Middle frontal gyrus (tissue), 1 donor: ENCODE results near the gene TSPAN14.
"Not testable (repeated sequence)": the region's sequence is repeated elsewhere in the genome, so short reads cannot be mapped to it uniquely, and the experiment has no call there.

ENCODE experiments used
- DNase-seq: peaks from one replicate; pipeline ENCODE4 v3.0.0-alpha.2; 2015; ENCODE audit warnings: low spot score; ENCODE audit errors: extremely low spot score

Gene TSPAN14

DNA sequence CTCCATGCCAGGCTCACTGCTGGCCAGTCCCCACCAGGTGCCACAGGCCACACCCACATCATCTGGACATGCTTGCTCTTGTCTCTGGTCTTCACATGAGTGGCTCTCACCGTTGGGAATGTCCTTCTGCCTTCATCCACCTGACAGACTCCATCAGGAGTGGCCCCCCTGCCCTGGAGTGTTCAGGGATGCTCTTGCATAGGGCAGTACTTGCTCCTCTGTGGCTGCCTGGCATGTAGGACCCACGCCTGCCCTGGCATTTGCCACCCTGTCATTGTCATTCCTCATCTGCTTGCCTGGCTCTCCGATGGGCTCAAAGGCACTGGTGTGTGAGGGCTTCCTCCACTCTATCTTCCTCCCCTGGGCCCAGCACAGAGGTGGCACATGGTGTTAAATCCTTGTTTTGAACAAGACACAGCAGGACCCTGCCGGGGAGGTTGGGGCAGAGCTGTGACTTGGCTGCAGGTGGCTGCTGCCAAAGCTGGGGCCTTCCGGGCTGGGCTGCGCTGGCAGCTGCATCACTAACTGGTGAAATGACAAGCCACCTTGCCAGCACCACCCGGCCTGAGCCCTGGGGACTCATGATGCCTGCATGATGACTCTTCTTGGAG is 85.4 kb downstream of the TSPAN14 start:
- DNase-seq = no peak

DNA sequence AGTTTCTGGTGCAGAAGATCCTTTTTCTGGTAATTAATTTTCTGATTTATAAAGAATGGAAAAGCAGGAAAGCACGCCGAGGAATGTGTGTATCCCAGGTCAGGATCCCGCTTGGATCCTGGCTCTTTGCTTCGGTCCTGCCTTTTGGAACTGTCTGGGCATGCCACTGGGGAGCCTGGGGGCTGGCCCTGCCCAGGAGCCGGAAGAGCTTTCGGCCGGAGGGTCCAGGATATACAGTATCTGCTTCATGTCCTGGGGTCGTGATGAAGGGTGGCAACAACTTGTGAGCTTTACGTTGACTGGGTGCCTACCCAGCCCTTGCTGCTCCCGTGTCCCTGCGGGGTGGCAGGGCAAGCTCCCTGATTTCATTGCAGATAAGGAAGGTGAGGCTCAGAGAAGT is 86.0 kb downstream of the TSPAN14 start:
- no peak for DNase-seq

DNA sequence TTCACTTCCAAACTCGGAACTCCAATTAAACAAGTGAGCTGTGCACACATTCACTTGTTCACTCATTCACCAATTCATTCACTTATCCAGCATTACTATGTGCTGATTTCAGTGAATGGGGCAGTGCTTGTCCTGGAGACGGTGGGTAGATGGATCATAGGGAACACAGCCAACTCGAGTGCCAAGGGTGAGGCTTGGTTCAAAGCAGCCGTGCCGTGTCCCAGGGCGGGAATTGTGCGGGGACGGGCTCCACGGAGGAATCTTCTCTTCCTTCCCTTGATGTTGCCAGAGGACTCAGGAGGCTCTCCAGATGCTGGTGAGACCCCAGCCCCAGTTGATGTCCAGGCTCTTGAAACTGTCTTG is 86.5 kb downstream of the TSPAN14 start:
- no peak for DNase-seq

GRCh38 chr10:80540981-80541750 is 87.1 kb downstream of the TSPAN14 start:
- DNase-seq = no peak

DNA sequence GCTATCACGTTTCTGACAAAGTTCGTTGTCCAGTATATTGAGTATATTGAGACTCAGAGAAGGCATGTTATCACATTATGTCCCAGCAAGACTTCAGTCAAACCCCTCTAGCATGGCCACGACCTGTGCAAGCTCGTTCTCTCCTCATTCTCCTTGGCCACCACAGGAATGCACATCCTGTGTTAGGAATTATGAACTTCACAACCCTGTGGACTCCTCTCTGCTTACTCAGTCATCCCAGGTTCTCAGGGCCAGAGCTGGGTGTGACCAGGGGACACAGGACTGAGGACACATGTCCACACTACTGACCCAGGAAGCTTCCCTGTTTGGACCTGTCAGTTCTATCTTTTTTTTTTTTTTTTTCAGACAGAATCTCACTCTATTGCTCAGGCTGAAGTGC is 87.9 kb downstream of the TSPAN14 start:
- DNase-seq = no peak

GRCh38 chr10:80542652-80543318 is 88.7 kb downstream of the TSPAN14 start:
- no peak for DNase-seq

DNA sequence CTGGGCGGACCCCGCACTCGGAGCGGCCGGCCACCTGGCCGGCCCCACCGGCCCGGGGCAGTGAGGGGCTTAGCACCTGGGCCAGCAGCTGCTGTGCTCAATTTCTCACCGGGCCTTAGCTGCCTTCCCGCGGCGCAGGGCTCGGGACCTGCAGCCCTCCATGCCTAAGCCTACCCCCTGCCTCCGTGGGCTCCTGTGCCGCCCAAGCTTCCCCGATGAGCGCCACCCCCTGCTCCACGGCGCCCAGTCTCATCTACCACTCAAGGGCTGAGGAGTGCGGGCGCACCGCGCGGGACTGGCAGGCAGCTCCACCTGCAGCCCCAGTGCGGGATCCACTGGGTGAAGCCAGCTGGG is 89.2 kb downstream of the TSPAN14 start:
- not testable (repeated sequence) for DNase-seq

GRCh38 chr10:80544316-80544953 is 90.3 kb downstream of the TSPAN14 start:
- DNase-seq = no peak

DNA sequence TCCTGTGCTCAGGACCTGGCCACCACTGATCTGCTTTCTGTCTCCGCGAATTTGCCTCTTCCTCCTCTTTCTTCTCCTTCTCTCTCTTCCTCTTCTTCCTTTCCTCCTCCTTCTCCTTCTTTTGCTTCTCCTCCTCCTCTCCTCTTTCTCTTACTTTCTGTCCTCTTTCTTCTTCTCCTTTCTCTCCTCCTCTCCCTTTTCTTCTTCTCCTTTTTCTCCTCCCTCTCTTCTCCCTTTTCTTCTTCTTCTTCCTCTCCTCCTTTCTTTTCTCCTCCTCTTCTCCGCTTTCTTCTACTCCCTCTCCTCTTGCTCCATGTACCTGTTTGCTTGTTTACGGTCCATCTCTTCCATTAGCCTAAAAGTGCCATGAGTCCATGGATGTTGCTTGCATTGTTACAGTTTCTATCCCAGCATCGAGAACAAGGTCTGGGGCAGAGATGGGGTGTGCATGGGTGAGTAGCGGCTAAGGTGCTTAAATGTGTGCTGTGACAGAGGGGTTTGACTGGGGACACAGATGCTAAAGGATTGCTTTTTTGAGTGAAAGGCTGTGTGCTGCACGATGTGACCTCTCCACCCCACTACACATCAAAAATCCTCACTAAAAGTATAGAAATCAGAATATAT is 91.3 kb downstream of the TSPAN14 start:
- no peak for DNase-seq

DNA sequence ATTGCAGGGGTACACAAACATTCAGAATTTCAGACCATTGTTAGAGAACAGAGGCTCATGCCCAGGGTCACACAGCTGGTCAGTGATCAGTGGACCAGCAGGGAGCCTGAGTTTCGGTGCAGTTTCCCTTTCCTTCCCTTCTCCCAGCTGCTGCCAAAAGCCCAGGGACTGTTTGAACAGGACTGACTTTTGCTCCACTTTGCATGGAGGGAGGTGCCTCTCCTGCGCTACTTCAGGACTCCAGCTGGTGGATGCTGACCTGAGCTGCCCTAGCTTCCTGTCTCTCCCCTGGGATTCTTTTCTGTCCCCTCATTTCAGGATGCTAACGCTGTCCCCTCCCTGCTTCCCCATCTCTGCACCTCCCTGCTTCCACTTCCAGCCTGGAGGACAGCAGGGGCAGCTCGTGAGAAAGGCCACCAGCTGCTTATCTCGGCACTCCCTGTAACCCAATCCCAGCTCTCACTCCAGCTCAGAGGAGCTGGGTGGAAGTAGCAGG is 98.1 kb downstream of the TSPAN14 start:
- no peak for DNase-seq

DNA sequence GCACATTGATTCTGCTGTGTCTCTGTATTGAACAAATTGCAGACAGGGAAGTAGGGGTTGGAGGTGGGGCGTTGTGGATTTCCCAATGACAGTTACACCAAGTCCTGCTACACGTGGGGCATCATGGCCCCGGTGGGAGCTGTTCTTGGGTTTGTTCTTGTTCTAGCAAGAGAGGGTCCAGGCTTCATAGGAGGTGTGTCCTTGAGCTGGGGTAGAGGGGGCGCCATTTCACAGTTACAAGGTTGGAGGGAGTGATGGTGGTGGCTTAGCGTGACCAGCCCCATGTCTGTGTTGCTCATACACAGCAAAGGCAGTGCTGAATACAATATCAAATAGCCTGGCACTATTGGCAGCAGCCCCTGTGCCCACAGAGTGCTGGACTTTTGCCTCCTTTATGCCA is 99.3 kb downstream of the TSPAN14 start:
- DNase-seq = no peak

GRCh38 chr10:80554050-80554449 is 99.9 kb downstream of the TSPAN14 start:
- DNase-seq = no peak

DNA sequence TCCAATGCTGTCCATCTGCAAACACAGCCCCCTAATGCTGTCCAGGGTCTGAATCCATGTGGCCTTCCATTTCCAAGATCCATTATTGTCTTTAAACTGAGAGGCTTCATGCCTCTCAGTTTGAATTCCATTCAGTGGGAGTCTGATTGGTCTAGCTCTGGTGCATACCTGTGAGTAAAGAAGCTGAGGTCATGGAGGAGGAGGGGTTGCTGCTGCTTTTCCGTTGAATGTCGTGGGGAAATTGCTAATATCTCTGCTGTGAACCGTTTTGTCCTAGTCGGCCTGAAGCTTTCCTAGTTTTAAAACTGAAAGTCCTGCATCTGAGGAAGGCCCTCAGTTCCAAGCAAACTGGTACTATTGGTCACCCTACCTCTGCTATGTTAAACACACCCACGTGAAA is 101.3 kb downstream of the TSPAN14 start:
- DNase-seq = no peak

DNA sequence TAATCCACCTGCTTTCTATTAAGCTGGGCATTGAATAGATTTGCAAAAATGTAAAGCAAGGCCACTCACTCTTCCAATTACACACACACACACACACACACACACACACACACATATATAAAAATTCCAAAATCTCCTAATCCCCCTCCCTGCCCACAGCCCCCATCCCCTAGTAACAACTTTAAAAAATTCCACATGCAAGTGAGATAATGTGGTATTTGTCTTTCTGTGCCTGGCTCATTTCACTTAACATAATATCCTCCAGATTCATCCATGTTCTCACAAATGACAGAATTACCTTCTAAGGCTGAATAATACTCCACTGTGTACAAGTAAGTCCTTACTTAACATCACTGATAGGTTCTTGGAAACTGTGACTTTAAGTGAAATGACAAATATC is 107.8 kb downstream of the TSPAN14 start:
- DNase-seq = no peak

DNA sequence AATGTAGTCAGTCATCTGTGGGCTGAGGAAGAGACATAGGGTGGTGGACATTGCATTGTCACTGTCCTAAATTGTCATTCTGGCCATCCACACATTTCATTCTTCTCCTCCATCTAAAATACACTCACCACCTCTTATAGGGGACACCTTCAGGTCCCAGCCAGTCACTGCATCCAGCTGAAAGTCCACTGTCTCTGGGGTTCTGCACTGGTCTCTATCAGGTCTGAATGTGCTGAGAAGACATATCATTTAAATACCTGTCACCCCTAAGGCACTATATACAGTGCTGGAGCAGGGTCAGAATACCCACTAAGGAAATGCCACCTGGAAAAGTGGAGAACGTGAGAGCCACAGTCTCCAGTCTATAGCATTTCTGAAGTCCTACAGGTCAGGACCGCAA is 113.2 kb downstream of the TSPAN14 start:
- DNase-seq = no peak

DNA sequence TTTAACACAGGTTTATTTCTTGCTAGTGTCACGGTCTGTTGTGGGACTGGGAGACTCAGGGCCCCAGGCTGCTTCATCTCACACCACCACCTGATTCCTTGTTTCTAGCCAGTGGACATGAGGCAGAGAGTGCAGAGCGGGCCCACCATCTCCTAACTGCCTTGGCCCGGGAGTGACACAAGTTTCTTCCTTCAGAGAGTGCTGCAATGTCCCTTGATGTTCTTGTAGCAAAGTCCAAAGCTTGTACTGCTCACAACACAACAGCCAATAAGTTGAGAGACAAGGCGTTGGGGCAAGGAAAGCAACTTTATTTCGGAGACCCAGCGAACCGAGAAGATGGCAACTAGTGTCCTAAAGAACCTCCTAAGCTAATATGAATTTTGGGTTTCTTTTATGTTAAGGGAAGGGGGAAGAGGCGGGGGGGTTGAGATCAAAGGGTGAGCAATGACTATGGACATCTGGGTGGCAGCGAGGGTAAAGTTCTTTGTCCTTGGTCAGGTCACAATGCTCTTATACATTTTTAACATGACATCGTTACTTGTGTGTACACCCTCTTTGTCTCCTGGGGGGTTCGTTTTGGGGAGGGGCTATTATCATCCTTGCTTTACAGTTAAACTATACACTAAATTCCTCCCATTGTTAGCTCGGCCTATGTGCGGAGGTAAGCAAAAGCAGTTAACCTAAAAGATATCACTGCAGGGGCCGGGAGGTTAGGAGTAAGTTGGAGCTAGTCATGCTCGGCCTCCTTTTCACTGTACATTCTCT is 115.2 kb downstream of the TSPAN14 start:
- no peak for DNase-seq

DNA sequence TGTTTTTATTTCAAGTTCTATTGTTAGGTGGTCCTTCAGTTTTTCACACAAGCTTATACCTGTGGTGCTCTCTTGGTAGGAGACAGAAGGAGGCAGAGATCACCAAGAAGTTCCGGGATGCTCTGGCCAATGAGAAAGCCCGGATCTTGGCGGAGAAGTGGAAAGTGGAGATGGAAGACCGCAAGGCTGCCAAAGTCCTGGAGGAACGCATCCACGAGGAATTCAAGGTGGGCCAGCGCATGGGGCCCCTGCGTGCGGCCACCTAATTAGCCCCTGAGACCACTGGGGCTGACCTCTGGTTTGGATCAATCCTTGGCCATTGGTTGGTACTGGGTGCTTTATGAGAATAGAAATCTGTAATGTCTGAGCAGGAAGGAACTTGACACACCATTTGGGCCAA is 117.2 kb downstream of the TSPAN14 start:
- DNase-seq = no peak

DNA sequence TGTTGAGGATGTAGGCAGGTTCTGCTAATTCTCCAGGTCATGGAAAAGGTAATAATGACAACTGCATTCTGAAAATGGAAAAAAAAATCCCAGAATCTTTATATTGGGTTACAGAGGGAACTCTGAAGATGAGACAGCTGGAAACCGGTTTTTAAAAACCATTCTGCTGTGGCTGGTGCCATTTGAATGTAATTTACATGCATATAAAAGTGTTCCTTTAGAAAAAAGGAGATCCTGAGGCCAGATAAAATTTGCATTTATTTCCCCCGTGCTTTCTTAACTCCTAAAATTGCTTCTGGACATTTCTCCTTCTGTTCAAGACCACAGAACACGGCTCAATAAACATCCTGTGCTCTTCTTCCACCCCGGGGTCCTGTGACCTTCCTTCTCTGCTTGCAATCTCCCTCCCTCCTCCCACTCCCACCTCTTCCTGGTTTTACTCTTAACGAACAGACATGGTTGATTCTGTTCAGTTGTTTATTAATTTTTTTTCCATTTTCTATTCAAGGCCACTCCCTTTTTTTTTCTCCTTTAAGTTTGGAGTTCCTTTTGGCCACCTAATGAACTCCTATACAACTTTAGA is 125.2 kb downstream of the TSPAN14 start:
- no peak for DNase-seq

DNA sequence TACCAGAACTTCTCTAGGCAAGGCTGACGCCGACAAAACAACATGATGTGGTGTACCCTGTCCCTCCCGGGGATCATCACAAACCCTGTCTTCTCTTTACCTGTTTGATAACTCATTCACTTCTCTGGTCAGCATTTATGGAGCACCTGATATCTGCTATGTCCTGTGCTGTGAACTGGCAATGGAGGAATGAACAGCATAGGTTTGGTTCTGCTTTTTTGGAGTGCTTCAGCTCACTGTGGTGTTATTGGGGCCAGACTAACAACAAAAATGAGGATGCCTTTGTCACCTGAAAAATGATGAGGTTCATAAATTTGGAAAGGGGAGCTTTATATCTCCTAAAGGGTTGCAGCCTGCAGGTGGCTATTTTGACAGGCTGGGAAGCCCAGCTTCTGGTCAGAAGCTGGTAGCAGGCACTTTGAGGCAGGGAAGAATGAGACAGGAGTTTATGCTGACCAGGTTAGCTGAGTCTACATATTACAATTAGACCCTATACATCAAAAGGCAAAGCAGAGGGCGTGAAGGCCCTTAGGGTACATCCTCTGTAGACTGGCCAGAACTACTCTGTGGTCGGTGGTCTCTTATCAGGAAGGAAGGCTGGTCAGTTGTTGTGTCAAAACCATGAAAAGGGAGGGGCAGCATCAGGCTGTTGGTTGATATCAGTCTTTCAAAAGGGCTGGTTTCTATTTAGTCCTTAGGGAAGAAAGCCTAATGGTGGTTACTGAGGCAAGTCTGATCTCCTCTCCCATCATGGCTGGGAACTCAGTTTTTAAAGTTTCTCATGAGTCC is 125.9 kb downstream of the TSPAN14 start:
- no peak for DNase-seq
